Stimulated activated naive CD4-positive, alpha-beta T cell (primary cell): ENCODE results near the gene HOXC9.

ENCODE experiments used
- DNase-seq, 6 experiments: peaks; one replicate each; lab custom pipeline; 2025; lab: John Stamatoyannopoulos, UW

The HOXC9 gene

DNA sequence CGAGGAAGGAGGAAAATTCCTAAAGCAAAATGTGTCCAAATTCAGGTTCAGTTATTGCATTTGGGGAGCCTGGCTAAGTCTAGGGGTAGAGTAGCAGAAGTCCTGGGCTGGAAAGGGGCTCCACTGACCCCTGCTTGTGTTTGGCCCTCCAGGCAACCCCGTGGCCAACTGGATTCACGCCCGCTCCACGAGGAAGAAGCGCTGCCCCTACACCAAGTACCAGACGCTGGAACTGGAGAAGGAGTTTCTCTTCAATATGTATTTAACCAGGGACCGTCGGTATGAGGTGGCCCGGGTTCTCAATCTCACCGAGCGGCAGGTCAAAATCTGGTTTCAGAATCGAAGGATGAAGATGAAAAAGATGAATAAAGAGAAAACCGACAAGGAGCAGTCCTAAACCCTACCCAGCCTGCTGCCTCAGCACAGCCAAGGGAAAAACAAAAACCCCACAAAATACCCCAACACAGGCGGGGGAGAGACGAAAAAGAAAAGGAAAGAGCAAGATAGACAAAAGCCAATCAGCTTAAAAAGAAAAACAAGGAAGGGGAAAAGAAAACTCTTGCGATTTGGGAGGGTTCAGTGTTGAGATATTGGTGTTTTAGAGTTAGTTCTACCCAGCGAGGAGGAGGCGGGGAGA, 2.4 kb downstream of the HOXC9 start:
- DNase-seq, result no peak

DNA sequence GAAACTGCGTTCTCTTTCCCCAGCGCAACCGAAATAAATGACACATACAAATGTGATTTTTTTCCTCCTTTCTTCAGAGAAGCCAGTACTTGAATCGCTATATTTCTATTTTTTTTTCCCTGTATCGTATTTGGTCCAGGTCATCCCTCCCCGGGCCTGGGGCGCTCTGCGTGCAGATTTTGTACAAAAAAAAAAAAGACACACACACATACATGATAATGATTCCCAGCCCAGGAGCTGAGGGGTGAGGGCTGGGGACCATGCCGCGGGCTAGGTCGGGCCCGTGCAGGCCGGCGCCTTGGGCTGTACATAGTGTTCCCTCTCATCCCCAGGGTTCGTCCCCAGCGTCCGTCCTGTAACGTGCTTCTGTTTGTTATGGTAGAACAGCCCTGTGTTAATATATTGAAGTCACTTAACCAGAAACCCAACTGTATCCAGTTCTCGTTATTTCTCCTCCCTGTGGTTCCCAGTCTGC, 3.0 kb downstream of the HOXC9 start:
- DNase-seq, result no peak

DNA sequence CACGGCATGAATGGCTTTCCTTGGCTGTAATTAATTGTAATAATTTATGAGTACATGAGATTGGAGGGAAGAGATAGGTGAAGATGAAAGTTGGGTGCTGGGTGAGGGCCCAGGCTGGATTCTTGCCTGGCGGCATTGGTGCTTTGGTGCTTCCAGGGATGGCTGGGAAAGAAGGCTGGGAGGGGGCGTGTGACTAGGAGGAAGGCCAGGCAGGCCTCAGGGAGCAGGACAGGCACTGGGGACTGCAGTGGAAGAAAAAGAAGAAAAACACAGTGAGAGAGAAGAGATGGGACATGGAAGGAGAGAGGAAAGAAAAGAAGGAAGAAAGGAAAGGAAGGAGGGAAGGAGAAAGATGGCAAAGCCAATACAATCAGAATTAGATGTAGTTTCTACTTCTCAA, 3.7 kb downstream of the HOXC9 start:
- DNase-seq, result no peak

DNA sequence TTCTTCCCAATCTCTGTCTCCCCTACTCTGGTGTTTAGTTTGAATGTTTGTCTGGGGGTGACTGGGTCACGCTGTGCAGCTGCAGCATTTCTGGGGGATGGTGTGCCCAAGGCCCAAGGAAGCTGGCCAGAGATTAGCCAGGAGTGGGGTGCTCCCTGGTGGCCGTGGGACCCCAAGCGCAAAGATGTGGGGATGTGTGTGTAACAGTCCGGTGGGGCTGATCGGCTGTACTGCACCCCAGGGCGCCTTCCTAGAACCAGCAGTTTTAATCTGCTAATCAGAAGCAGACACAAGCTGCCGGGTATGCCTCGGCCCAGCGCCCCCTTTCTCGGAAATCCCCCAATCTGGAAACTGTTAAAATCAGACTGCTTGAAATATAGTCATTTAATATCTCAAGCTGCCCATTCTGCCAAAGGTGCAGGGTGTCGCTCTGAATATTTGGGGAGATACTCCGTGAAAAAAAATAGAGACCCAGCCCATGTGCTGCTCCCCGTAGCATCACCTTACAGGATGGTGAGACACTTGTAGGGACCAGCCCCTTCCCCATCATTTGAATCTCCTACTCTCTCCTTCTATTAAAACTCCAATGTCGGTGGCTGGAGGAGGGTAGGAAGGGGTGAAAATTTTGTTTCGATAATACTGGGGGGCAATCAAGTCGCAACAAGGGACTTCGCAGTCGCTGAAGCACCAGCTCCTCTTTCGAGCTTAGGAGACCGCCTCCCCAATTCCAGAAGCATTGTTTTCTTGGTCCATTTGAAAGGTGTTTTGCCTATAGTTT, 4.3 kb downstream of the HOXC9 start:
- no peak for DNase-seq

DNA sequence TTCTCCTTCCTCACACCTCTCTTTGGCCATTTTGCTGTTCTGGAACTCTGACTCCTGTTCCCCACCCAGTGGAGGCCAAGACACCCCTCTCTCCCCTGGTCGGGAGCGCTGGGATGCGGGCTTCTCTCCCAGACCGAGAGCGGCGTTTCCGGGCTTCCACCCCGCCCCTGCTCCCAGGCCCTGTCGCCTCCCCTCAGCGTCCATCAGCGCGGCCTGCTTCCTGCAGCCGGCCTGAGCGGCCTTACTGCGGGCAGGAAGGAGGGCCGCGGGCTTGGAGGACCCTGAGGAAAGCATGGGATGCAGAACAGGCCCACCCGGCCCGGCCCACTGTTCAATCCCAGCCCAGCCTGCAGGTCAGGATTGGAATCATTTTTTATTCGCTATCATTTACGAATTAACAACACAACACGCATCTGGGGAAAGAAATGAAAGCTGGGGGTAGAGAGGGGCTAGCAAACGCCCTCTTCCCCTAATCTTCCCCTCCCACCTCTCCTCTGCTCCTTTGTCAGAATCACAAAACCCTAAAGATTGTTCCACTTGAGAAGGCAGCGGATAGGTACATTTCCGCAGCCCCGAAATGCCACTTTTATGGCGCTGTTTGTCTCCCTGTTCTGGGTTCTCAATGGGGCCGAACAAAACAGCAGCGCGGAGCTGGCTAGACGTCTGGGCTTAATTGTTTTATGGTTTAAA, 5.0 kb downstream of the HOXC9 start:
- no peak for DNase-seq

DNA sequence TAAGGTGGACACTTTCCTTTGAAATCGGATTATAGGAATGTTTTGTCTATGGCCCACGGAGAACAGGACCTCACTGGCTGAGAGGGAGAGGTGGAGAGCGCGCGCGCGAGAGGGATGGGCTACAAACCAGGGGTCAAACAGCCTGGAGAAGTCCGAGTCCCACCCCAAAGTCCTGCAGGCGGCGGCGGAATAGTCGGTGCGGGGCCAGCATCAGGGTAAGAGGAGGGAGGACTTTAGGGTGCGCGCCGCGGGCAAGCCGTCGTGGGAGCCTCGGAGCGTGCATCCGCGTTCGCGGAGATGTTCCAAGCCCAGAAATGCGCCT, 5.5 kb downstream of the HOXC9 start:
- DNase-seq, result no peak

DNA sequence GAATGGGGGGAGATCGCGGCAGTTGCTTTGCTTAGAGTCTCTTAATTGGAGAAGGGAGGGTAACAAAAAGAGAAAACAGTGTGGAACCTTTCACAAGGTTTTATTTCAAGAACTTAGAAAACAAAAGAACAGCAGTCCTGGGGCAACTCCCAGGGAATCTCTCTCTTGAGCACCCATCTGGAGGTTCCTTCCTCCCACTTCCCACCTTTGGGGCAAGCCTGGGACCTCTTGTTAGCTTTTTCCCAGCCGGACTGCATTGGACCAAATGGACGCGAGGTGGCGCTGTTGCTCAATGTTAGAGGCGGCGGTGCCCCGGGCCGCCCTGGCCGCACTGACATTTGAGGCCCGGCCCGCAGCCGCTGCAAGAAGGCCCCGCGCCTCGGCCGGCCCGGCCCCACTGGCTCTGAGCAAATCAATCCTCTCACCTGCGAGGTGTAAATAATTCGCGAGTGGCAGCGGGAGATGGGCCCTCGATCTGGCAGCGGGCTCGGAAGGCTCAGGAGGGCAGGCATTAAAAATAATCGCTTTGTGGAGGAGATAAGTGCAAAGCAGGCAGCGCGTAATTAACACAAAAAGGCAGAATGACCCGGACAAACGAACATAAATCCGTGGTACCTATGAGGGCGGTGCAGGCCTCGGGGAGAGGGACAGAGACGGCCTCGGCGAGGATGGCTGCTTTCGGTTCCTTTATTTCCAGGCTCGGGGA, 6.0 kb downstream of the HOXC9 start:
- peak; percentile 59 to 90 (median 78) for DNase-seq

DNA sequence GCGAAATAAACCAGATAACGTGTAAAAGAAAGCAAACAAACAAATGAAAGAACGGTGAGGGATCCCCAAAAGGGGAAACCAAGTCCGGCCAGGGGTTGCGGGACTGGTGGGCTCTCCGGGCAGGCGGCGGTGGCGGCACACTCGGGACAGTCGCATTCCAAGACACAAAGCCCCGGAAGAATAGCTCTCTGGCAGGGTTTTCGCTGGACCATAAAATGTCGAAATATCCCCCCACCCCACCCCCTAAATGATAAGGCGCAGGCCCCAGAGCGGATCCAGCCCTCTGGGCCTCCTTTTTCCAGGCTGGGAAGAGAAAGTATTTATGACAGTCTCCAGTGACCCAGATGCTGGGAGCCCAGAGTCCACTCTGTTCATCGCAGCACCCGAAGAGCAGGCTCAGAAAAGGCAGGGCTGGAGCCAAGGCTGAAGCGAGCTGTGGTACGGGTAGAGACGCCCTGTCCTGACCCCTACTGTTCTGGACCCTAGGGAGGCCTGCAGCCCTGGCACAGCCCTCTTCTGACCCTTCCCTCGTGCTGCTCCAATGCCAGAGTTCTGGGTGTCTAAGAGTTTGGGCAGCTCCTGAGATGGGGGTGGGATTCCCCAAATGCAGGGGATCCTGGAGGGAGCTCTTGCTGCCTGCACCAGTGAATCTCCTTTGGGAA, 6.7 kb downstream of the HOXC9 start:
- DNase-seq, result no peak

DNA sequence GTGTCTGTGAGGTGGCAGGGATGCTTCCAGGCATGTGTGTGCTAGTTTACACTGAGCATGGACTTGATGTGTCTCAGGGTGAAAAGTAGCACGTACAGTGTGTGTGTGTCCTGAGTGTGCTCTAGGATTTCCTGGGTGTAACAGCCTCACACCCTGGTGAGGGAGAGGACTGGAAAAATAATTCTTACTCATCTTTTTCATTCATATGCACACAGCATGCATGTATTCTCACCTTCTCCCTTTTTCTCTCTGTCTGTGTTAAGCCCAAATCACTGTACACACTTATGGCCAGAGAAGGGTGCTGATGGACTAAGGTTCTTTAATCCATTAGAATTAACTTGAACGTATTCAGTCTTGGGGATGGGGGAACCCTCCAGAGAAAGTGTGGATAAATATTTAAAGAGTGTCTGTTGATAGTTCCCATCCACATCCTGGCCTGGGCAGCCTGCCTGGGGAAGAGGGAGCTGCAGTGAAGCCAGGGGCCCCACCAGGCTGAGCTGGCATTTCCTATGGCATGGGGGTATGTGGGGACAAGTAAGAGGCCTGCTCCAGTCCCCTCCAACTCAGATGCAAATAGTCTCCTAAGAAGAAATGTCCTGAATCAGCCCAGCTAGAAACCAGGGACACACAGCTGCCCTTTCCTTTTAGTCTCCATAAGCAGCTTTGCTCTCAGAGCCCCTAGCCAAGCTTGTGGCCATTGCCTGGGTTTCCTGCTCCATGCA, 7.7 kb downstream of the HOXC9 start:
- DNase-seq, result peak in 1 of 6 experiments; percentile 14

DNA sequence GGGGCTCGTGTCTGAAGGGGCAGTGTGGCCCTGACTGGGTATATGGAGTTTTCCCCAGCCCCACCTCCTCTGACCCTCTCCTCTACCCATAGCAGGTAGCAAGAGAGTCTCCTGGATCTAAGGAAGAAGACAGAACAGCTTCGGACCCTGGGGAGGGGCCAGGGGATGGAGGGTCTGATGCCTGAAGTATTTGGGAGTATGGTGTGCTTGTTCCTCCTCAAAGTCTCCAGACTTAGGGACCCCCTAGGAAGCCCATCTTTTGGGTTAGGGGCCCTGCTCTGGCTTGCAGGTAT, 8.2 kb downstream of the HOXC9 start:
- DNase-seq, result no peak

DNA sequence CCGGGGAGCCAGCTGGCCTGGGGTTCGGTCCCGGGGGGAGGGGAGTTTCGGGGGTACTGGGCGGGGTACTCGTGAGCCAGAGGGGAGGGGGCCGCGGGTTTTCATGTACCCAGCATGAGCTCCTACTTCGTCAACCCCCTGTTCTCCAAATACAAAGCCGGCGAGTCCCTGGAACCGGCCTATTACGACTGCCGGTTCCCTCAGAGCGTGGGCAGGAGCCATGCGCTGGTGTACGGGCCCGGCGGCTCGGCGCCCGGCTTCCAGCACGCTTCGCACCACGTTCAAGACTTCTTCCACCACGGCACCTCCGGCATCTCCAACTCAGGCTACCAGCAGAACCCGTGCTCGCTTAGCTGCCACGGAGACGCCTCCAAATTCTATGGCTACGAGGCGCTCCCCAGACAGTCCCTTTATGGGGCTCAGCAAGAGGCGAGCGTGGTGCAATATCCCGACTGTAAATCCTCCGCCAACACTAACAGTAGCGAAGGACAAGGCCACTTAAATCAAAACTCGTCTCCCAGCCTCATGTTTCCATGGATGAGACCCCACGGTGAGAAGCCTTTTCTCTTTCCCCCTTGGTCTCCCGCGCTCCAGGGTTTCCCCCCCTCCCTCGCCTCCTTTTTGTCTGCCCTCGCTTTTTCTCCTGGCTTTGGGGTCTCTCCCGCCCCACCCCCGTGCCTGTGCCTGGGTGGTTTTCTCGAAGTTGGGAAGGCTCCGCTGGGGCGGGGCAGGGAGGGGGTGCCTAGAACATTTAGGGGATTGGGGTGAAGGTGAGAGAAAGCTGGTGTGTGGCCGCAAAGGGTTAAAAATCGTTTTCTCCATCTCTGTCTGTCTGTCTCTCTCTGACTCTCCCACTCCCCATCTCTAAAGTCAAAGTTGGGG, 9.5 kb downstream of the HOXC9 start:
- DNase-seq, result peak in 3 of 6 experiments; percentile 27 to 39 (median 35)

DNA sequence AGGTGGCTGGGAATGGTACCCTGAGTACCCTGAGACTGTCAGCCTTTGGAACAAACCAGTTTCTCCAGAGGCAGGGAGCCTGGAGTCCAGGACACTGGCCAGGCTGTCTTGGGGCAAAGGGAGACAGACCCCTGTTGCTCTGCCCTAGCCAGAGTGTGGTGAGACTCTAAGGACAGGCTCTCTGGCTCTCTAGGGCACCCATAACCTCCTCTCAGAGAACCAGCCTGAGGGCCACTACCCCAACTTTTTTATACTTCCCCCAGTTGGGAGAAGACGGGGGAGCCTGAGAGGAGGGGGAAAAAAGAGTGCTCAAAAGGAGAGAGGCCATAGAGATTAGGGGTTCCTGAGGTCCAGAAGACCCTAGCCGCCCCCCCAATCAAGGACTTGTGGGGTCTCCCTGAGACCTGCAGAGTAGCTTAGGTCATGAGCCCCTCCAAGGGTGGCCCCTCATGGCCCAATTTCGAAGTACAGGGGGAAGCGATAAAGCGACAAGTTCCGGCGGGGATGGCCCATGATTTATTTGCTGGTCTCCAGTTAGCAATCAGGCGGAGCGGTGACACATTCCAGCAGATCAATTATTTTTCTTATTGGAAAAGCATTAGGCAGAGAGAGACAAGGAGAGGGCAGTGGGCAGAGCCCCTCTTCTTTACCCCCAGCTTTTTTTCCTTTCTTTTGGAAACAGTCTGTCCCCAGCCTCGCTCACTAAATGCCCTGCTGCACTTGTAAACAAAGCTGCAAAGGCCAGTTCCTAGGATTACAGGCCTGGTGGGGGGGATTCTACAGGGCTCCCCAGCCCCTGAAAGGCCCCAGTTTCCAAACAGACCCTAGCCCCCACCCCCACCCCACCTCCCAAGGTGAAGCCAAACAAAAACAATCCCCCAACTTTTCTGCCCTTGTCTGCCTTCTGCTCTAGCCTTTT, 10.4 kb downstream of the HOXC9 start:
- no peak for DNase-seq

DNA sequence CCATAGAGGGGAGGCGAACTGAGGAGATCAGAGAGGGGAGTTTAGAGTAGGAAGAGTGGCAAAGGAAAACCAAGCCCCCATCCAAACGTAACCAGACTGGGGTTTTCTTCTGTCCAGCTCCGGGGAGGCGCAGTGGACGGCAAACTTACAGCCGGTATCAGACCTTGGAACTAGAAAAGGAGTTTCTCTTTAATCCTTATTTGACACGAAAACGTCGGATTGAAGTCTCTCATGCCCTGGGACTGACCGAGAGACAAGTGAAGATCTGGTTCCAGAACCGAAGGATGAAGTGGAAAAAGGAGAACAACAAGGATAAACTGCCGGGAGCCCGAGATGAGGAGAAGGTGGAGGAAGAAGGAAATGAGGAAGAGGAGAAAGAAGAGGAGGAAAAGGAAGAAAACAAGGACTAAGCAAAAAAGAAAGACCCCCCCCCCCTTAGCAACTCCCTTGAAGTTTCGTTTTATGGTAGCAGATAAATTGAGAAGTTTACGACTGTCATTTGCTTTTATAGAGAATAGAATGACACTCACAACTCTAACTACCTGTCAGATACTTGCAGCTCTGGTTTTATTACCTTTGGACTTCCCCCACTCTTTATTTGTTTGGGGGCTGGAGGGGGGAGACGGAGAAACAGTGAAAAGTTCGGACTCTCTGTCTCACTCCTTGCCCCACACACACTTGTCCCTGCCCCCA, 11.2 kb downstream of the HOXC9 start:
- DNase-seq, result no peak

DNA sequence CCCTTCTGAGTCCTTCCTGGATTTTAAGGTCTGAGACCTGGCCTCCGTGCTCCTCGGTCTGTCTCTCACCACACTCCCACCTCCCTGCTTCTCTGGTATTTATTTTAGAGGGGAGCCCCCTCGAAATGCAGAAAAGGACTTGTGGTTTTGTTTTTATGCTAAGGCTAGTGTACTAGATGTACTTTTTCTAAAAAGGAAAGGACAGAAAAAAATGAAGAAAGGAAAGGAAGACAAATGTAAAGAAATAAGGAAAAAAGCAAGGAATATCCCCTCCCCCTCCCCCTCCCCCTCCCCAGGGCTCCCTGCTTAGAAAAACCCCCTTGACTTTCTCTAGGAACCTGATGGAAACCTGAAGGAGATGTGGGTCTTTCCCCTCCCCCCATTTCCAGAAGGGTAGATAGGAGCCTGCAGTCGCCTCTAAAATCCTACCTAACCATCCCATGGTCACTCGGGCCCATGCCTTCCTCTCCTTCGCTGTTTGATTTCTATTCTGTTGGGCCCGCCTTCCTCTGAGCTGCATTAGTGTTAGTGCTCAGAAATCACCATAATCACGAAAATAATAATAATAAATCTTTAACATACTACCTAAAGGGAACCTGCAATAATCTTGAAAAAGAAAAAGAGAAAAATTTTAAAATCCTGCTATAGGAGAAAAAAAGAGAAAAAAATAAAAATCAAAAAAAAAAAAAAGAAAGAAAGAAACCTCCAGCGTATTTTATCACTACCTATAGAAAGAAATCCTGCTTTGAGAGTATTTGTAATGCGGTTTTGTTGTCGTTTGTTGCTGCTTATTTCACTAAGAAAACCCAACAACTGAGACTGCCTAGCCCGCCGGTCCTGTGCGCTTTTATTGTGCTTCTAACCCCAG, 11.9 kb downstream of the HOXC9 start:
- DNase-seq, result no peak

DNA sequence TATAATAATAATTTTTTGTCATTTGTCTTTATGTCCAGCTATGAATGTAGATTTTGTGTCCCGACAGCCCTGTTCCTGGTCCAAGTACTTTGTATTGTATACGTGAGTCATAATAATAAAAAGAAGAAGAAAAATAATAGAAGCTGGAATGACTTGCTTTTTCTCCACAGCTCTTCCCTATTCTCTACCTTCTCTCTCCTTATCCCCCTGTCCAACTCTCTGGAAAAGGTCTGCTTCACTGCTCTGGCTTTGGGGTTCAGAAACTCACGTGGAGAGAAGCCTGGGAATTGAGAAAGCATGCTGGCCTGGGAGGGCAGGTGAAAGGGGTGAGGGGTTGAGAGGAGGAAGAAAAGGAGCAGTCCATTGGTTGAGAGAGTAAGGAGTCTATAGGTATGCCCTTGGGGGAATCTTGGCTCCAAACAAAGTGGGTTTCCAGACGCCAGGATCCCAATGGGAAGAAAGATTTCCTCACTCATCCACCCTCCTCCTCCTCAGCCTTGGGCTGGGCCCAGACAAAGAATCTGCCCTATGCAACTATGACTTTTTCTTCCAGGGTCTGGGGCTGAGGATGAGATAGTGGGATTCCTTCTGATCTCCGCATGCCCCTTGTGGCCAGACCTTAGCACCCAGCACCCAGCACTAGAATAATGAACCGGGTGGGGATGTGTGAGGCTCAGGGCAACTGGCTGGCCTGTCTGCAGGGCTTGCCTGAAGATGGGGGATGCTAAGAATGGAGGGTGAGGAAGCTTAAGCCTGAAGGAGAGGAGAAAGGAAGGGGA, 12.9 kb downstream of the HOXC9 start:
- DNase-seq, result no peak

DNA sequence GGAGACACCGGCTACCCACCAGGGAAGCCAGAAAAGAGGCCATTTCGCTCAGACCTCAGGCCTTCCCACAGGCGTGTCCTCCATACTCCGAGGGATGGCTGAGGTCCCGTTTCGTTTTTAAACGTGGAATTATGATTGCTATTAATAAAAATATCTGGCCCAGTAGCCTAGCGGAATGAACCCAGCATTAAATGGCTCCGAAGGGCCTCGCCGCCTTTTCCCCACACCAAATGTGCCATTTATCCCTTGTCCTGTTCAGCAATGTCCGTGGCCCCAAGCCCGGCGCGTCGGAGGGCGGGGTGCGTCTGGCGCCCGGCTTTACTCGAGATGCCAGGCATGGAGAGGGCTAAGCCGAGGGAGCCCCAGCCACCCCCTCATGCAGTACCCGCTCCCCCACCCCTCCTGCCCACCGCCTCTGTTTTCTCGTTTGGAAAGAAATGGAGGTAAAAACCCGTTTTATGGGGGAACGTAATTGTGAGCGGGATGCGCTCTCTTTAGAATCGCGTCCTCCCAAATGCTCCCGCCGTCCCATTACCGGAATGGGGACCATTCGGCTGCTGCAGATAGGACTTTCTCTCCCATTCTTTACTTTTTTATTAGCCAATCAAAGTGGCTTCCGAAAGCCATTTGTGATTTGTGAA, 14.5 kb downstream of the HOXC9 start:
- no peak for DNase-seq
